Erythroblast (primary cell): Measurements from ENCODE around the gene DENND6A.

Source experiments
- DNase-seq, 2 experiments: peaks; one replicate each; lab custom pipeline; 2025; lab: John Stamatoyannopoulos, UW
- GATA1 ChIP-seq: IDR thresholded peaks from 2 replicates; pipeline ENCODE4 v1.6.1; 2011; ENCODE audit warnings: low read depth, mild to moderate bottlenecking, control low read depth, low read length, moderate library complexity
- POLR2A ChIP-seq: IDR thresholded peaks from 2 replicates; pipeline ENCODE4 v1.6.1; 2011; ENCODE audit warnings: mild to moderate bottlenecking, low read length

DENND6A gene

DNA sequence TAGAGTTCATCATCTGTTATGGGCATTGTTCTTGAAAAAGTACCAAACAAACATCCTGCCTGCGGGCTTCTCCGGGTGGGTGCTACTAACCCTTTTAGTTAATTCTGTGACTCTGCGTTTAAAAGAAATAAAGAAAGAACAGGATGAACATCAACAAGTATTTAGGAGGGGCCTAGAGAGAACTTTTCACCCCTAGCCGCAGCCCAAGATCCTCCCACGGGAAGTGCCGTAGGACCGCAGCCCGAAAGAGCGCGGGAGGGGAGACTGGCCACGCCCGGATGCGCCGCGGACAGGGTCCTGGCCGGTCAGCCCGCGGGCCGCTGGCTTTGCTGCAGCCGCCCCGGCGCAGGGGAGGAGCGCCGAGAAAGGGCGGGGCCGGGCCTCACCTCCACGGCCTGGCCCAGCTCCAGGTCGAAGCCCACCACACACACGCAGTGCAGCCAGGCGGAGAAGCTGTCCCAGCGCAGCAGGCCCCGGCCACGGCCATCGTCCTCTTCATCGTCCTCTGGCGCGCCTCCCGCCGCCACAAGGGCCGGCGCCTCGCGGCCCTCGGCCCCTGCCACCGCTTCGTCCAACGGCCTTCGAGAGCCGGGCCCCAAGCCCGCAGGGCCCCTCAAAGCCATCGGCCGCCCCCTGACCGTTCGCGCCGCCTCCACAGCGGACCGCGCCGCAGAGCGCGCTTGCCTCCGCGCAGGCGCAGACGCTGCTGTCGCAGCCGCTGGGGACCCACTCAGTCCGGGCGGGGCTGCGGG lies at the start of gene DENND6A:
TSS of gene DENND6A (minus strand) at position 682 of the 752 bp plus-strand sequence. CDS start at position 623, 59 bp downstream.
- DNase-seq = peak; percentile 95 to 97
- TF ChIP-seq POLR2A (peak; percentile 95), GATA1 (no peak)

GRCh38 chr3:57740027-57740426 lies 47.1 kb upstream of the DENND6A start:
- TF ChIP-seq GATA1 = no peak
- no peak for TF ChIP-seq POLR2A
- DNase-seq = no peak

- TF ChIP-seq POLR2A = no peak
- no peak for TF ChIP-seq GATA1
- DNase-seq = no peak
Measured at GRCh38 chr3:57738391-57738790, 45.5 kb upstream of the DENND6A start.

DNA sequence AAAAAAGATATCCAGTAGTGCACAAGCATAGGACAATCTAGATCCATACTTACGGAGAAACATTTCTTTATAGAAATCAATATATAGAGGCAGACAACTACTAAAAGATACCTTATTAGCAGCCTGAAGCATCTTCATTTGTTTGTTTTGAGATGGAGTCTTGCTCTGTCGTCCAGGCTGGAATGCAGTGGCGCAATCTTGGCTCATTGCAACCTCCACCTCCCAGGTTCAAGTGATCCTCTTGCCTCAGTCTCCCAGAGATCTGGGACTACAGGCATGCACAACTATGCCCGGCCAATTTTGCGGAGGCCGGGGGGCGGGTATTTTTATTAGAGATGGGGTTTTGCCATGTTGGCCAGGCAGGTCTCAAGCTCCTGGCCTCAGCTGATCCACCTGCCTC lies 45.0 kb upstream of the DENND6A start:
- DNase-seq = no peak
- TF ChIP-seq POLR2A (no peak), GATA1 (no peak)

- TF ChIP-seq GATA1 = no peak
- TF ChIP-seq POLR2A = no peak
- no peak for DNase-seq
Measured at GRCh38 chr3:57735405-57735804, 42.5 kb upstream of the DENND6A start.

- DNase-seq = no peak
- TF ChIP-seq POLR2A = no peak
- TF ChIP-seq GATA1 = no peak
Measured at GRCh38 chr3:57733790-57734189, 40.9 kb upstream of the DENND6A start.

DNA sequence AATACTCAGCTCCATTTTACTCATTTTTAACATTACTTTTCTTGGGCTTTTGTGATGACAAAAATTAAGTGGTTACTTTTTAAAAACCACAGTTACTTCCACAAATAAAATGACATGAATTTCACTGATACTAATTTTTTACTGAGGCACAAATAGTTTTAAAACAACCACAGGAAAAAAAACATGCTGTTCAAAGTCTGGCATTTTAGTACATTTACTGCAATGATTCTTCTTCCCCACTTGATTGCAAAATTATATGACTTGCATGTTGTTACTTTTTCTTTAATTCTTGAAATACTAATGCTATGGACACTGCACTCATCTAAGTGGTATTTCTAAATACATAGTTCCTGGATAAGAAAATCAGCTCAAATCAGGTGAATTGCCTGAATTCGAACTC lies 38.4 kb upstream of the DENND6A start:
- TF ChIP-seq GATA1 (no peak), POLR2A (no peak)

GRCh38 chr3:57730682-57731081 lies 37.8 kb upstream of the DENND6A start:
- no peak for DNase-seq

More for the DNA sequence above, 38.4 kb upstream of the DENND6A start:
- no peak for DNase-seq

GRCh38 chr3:57729334-57730045 lies 36.6 kb upstream of the DENND6A start:
- TF ChIP-seq GATA1 (no peak), POLR2A (no peak)
- no peak for DNase-seq

More at GRCh38 chr3:57730682-57731081, 37.8 kb upstream of the DENND6A start:
- no peak for TF ChIP-seq GATA1
- no peak for TF ChIP-seq POLR2A

- no peak for DNase-seq
- TF ChIP-seq GATA1 (no peak), POLR2A (no peak)
Measured at GRCh38 chr3:57727106-57727505, 34.2 kb upstream of the DENND6A start.

GRCh38 chr3:57726397-57726796 lies 33.5 kb upstream of the DENND6A start:
- DNase-seq = no peak
- TF ChIP-seq POLR2A (no peak), GATA1 (no peak)

- no peak for DNase-seq
- TF ChIP-seq GATA1 (no peak), POLR2A (no peak)
Measured at GRCh38 chr3:57718118-57718517, 25.2 kb upstream of the DENND6A start.

- TF ChIP-seq GATA1 (no peak), POLR2A (no peak)
- DNase-seq = no peak
Measured at GRCh38 chr3:57717205-57717868, 24.5 kb upstream of the DENND6A start.

DNA sequence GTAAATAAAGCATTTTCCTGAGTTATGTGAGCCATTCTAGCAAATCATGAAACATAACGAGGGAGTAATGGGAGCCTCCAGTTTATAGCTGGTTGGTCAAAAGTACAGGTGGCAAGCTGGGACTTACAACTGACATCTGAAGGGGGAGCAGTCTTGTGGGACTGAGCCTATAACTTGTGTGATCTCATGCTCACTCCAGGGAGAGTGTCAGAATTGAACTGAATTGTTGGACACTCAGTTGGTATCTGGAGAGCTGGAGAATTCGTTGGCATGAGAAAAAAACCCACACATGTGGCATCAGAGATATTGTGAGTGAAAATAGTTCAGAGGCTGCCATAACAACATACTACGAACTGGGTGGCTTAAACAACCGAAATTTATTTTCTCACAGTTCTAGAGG lies 22.8 kb upstream of the DENND6A start:
- TF ChIP-seq POLR2A (no peak), GATA1 (no peak)
- no peak for DNase-seq

DNA sequence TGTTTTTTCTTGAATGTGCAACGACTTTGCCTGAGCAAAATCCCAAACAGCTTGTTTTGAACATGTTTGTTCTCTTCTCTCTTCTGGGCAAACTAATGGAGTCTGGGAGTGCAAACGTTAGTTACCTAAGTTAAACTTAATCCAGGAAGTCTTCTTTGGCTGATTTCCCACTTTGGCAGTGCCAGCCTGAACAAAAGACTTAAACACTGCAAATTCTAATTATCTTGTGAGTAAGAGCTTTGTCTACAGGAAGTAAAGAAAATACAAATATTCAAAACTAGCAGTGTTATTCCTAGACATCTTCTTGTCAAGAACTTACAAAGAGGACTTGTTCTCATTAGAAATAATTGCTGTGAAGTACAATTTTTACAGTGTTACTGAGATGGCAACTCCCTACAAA lies 16.7 kb upstream of the DENND6A start:
- TF ChIP-seq POLR2A = no peak
- TF ChIP-seq GATA1 = no peak
- DNase-seq = no peak

- no peak for TF ChIP-seq POLR2A
- no peak for TF ChIP-seq GATA1
- DNase-seq = no peak
Measured at GRCh38 chr3:57709031-57709430, 16.2 kb upstream of the DENND6A start.
